ENCODE results near the gene ZC3H14.

ZC3H14 gene

GRCh38 chr14:88554457-88555286 is 8.2 kb upstream of the ZC3H14 start, which contains the start of gene PTPN21 (continued):
- peak; percentile 81; the same call in 1 of the 2 replicates for TF ChIP-seq ZSCAN30 (tag by site-specific recombination; IDR thresholded peaks at IDR 0.05)
- TF ChIP-seq ZNF654 (tag by site-specific recombination; IDR thresholded peaks at IDR 0.05; ENCODE audit: low read depth) = no peak
- no peak for TF ChIP-seq KLF17 (tag by site-specific recombination; IDR thresholded peaks at IDR 0.05)
- no peak for TF ChIP-seq ZNF354C (tag by site-specific recombination; IDR thresholded peaks at IDR 0.05; ENCODE audit: borderline replicate concordance, low read depth)
- TF ChIP-seq ZNF292 (tag by site-specific recombination; IDR thresholded peaks at IDR 0.05; ENCODE audit: borderline replicate concordance, low read depth) = no peak
- no peak for TF ChIP-seq ZNF704 (tag by site-specific recombination; IDR thresholded peaks at IDR 0.05)
- no peak for TF ChIP-seq ZNF221 (tag by site-specific recombination; IDR thresholded peaks at IDR 0.05; ENCODE audit: borderline replicate concordance)
- no peak for TF ChIP-seq ZNF777 (tag by site-specific recombination; IDR thresholded peaks at IDR 0.05; ENCODE audit: borderline replicate concordance)
- TF ChIP-seq ZNF830 (tag by site-specific recombination; IDR thresholded peaks at IDR 0.05; ENCODE audit: low read depth) = no peak
- TF ChIP-seq ZNF37A (tag by site-specific recombination; IDR thresholded peaks at IDR 0.05) = peak; percentile 86
- peak; percentile 33; the same call in 1 of the 2 replicates for TF ChIP-seq ZFHX2 (tag by site-specific recombination; conservative IDR thresholded peaks at IDR 0.05)
- TF ChIP-seq ZNF560 (tag by site-specific recombination; IDR thresholded peaks at IDR 0.05; ENCODE audit: borderline replicate concordance) = no peak
- peak; percentile 27 for TF ChIP-seq SP2 (tag by site-specific recombination; IDR thresholded peaks at IDR 0.05)
- TF ChIP-seq ZNF518A (tag by site-specific recombination; conservative IDR thresholded peaks at IDR 0.05; ENCODE audit: low read depth) = no peak
- TF ChIP-seq GLIS2 (tag by site-specific recombination; IDR thresholded peaks at IDR 0.05) = no peak
- TF ChIP-seq ZNF350 (tag by site-specific recombination; IDR thresholded peaks at IDR 0.05) = no peak
- TF ChIP-seq YY1 (tag by site-specific recombination; IDR thresholded peaks at IDR 0.05) = no peak; the same call in 1 of the 2 replicates
- TF ChIP-seq ZXDB (tag by site-specific recombination; IDR thresholded peaks at IDR 0.05) = no peak
- TF ChIP-seq ZNF341 (tag by site-specific recombination; IDR thresholded peaks at IDR 0.05; ENCODE audit: low read depth) = no peak
- no peak for TF ChIP-seq ZNF48 (tag by site-specific recombination; IDR thresholded peaks at IDR 0.05)
- TF ChIP-seq ZNF362 (tag by site-specific recombination; IDR thresholded peaks at IDR 0.05) = no peak
- peak; percentile 58 for TF ChIP-seq ZNF398 (tag by site-specific recombination; IDR thresholded peaks at IDR 0.05)
- peak; percentile 55; the same call in 1 of the 2 replicates for TF ChIP-seq PATZ1 (tag by site-specific recombination; IDR thresholded peaks at IDR 0.05)
- TF ChIP-seq PRDM1 (tag by site-specific recombination; IDR thresholded peaks at IDR 0.05) = no peak
- TF ChIP-seq TRIM28 (IDR thresholded peaks at IDR 0.05; ENCODE audit: borderline replicate concordance, low read length) = no peak

All from HEK293 (cell line).